IMR-90 (cell line): ENCODE data around the gene POLR1E.

Source experiments
- MXI1 ChIP-seq: IDR thresholded peaks from 2 replicates; pipeline ENCODE4 v1.6.1; 2012; ENCODE audit warnings: low read depth, mild to moderate bottlenecking, low read length, moderate library complexity, borderline replicate concordance
- TF ChIP-seq, protein P1 (sequence below): conservative IDR thresholded peaks from 2 replicates; pipeline ENCODE4 v1.5.1; 2012; ENCODE audit warnings: mild to moderate bottlenecking, low read depth, low read length, improper control_type of control experiment

DNA sequence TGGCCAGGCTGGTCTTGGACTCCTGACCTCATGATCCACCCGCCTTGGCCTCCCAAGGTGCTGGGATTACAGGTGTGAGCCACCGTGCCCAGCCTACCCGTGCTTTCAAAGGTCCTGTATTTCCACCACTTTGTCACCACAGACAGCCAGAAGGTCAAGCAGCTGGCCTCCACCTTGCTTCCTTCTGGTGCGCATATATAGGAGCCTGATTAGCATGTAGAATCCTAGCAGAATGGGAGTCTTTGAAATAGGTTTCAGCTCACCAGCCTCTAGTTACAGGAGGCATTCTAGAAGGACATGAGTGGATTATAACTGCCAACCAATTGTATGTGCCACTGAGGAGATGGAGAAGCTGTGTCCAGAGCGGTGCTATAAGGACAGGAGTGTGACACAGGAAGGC, 18.9 kb downstream of the POLR1E start:
- TF ChIP-seq, protein P1, sequence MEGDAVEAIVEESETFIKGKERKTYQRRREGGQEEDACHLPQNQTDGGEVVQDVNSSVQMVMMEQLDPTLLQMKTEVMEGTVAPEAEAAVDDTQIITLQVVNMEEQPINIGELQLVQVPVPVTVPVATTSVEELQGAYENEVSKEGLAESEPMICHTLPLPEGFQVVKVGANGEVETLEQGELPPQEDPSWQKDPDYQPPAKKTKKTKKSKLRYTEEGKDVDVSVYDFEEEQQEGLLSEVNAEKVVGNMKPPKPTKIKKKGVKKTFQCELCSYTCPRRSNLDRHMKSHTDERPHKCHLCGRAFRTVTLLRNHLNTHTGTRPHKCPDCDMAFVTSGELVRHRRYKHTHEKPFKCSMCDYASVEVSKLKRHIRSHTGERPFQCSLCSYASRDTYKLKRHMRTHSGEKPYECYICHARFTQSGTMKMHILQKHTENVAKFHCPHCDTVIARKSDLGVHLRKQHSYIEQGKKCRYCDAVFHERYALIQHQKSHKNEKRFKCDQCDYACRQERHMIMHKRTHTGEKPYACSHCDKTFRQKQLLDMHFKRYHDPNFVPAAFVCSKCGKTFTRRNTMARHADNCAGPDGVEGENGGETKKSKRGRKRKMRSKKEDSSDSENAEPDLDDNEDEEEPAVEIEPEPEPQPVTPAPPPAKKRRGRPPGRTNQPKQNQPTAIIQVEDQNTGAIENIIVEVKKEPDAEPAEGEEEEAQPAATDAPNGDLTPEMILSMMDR: no peak
- TF ChIP-seq MXI1: no peak
